ENCODE data around the gene SIN3A.
A peak's percentile ranks its signal among the peaks of the same experiment; 100 is the strongest.
"Not testable (repeated sequence)": the region's sequence is repeated elsewhere in the genome, so short reads cannot be mapped to it uniquely, and the experiment has no call there.

Gene SIN3A

DNA sequence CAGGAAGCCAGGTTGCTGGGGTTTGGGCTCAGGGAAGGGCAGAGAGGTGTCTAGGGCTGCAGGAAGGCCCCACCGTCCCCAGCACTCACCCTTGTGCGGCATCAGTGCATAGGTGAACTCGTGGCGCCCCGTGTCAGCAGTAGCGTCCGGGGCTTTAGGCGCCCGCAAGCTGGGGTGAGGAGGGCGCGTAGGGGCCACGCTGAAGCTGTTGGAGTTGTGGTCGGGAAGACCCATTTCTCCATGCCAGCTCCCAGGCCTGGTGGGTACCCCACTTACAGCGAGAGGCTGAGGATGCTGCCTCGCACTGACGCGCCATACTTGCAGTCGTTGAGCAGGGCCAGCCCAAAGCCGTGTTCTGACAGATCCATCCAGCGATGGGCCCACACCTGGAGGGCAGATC, 95.0 kb downstream of the SIN3A start:
- DNase-seq (ENCODE audit: low read depth in 2 of 2), result no peak

DNA sequence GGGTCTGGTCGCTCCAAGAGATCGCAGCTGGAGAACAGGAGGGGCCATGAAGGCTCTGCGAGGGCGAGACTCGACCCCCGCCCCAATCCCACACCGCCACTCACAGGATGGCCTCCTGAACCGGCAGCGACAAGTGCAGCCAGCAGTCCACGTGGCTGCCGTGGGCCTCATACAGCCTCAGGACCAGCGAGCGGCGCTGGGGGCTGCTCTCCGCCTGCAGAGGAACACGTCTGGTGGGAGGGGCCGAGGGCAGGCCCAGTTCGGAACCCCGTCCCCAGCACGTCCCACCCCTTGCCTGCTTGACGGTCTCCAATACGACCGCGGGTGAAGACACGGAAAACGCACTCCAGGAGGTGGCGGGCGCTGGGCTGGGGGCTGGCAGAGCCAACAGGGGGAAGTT, 95.5 kb downstream of the SIN3A start:
- DNase-seq (ENCODE audit: low read depth in 2 of 2), result no peak

DNA sequence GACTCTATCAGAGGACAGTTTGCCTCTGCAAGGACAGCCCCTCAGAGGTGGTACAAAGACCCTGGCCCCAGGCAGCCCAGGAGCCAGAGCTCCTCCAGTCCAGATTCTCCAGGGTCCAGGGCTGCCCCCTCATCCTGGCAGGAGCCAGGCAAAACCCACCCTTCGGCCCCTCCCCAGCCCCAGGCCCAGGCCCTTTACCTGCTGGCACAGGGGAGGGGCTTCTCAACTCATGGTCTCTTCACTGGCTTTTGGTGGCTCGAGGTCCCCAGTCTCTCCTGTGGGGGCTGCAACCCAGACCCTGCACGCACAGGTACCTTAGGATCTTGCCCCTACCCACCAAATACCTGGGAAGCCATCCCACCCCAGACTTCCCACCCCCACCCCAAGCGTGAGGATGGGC, 96.1 kb downstream of the SIN3A start:
- DNase-seq (ENCODE audit: low read depth in 2 of 2), result no peak

DNA sequence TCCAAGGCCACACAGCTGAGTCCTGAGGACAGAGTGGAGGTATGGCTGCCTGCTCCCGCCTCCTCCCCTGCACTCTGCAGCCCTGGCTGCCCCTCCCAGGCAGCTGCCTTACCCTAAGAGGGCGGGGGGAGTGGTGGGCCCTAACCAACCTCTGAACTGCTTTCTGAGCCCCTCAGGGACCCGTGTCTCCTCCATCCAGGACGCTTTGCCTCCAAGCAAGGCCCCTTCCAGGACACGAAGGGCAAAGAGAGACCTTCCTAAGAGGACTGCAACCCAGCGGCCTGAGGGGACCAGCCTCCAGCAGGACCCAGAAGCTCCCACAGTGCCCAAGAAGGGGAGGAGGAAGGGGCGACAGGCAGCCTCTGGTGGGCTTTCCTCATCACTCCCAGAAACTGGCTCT, 97.0 kb downstream of the SIN3A start:
- no peak for DNase-seq (ENCODE audit: low read depth in 2 of 2)

DNA sequence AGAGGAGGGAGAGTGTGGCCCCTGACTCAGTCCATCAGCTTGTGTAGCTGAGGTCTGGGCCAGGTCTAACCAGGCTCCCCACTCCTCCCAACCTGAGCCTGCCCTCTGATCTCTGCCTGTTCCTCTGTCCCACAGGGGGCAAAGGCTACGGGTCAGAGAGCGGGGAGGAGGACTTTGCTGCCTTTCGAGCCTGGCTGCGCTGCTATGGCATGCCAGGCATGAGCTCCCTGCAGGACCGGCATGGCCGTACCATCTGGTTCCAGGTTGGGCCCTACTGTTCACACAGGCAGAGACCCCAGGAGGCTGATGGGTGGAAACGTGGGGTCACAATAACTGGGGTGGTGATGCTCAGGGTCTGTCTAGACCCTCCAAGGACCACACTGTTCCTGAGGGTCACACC, 97.9 kb downstream of the SIN3A start:
- no peak for DNase-seq (ENCODE audit: low read depth in 2 of 2)

DNA sequence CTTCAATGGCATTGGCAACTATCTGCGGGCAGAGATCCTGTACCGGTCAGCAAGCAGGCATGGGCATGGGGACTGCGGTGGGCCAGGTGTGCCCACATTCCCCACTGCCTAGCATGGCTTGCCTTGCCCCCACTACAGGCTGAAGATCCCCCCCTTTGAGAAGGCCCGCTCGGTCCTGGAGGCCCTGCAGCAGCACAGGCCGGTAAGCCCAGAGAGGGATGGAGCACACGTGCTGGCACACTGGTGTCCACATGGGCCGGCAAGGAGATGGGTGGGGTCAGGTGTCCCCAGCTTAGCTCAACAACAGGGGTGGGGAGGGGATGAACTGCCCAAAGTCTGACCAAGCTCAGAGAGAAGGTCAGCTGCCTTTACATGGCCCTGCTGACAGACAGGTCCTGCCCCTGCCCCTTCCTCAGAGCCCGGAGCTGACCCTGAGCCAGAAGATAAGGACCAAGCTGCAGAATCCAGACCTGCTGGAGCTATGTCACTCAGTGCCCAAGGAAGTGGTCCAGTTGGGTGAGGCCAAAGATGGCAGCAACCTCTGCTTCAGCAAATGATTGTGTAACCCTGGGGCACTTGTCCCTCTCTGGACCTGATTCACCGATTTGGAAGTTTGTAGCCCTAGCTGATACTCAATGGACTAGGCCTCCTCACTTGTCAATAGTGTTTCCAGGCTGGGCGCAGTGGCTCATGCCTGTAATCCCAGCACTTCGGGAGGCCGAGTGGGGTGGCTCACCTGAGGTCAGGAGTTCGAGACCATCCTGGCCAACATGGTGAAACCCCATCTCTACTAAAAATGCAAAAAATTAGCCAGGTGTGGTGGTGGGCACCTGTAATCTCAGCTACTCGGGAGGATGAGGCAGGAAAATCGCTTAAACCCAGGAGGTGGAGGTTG, 99.1 kb downstream of the SIN3A start:
- DNase-seq (ENCODE audit: low read depth in 2 of 2), result no peak

DNA sequence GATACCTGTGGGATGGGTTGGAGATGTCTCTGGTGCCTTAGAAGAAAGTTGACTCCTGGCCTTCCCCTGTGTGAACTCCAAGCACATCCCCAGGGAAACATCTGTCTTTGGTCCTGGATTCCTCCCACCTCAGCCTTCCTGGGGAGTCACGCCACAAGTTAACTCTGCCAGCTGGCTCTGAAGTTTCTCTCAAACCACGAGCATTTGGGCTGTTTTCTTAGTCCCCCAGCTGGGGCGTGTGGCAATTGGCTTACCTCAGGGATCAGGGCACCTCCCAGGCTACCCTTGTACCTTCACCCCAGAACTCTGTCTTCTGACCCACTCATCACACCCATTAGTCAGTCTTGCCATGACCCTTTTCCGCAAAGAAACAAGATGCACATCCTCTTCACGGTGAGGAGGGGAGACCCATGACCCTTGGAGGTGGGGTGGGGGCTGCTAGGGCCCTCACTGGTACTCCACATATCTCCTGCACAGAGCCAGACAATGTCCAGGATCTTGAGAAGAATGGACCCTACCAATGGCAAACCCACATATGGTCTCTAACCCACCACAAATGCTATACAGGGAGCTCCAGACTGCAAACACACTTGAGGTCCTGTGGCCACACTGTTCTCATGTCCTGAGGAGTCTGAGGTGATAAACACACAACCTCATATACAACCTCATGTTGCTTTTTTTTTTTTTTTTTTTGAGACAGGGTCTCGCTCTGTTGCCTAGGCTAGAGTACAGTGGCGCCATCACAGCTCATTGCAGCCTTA, 100.7 kb downstream of the SIN3A start:
- DNase-seq (ENCODE audit: low read depth in 2 of 2), result no peak

DNA sequence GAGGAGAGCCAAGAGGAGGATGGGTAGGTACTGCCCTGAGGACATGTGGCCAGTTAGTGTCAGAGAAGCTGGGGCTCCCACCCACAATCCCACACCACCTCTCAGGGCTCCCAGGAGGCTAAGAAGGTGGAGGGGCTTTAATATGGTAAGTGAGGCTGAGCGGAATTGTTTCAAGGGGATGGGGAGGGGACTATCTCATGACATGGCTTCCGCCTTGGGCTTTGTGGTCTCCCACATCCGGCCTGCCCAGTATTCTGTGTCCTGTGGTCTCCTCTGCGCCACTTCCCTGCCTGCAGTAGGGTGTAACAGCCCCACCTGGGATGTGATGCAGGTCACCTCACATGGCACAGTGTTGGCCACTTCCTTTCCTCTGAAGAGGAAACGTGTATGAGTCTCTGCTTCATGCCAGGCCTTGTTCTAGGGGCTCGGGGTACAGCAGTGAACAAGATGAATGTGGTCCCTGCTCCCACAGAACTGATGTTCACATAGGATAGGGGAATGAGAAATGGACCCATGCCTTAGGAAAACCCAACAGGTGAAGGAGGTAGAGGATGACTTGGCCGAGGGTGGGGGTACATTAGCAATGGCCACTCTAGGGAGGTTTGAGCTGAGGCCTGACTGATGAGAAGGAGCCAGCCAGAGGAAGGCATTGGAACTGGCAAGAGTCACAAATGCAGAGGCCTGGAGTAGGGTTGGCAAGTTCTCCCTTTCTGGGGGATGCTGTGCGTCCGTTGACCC, 101.5 kb downstream of the SIN3A start:
- peak; percentile 21 to 27 for DNase-seq (ENCODE audit: low read depth in 2 of 2)

DNA sequence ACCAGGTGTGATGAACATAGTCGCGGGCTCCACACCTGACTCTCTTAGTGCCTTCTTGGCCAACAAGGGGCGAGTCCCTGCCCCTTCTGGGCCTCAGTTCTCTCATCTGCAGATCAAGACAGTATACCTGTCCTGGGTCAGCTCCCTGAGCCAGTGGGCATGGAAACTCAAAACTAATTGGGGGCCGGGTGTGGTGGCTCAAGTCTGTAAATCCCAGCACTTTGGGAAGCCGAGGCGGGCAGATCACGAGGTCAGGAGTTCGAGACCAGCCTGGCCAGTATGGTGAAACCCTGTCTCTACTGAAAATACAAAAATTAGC, 102.2 kb downstream of the SIN3A start:
- DNase-seq (ENCODE audit: low read depth in 2 of 2), result not testable (repeated sequence)

DNA sequence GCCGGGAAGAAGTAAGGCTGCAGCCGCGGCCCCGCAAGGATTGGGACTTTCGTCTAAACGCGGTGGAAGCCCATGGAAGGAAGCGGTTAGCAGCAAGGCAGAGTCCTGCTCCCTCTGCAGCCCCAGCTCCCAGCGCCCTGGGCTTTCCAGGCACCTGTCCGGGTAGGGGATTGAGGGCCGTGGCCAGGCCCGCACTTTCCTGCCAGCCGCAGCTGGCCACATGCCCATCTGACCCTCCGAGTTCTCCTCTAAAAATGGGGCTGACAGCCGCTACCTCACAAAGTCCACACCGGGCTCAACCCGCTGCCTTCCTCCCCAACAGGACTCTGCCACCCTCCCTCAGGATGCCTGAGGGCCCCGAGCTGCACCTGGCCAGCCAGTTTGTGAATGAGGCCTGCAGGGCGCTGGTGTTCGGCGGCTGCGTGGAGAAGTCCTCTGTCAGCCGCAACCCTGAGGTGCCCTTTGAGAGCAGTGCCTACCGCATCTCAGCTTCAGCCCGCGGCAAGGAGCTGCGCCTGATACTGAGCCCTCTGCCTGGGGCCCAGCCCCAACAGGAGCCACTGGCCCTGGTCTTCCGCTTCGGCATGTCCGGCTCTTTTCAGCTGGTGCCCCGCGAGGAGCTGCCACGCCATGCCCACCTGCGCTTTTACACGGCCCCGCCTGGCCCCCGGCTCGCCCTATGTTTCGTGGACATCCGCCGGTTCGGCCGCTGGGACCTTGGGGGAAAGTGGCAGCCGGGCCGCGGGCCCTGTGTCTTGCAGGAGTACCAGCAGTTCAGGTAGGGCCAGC, 102.7 kb downstream of the SIN3A start:
- DNase-seq (ENCODE audit: low read depth in 2 of 2), result no peak

DNA sequence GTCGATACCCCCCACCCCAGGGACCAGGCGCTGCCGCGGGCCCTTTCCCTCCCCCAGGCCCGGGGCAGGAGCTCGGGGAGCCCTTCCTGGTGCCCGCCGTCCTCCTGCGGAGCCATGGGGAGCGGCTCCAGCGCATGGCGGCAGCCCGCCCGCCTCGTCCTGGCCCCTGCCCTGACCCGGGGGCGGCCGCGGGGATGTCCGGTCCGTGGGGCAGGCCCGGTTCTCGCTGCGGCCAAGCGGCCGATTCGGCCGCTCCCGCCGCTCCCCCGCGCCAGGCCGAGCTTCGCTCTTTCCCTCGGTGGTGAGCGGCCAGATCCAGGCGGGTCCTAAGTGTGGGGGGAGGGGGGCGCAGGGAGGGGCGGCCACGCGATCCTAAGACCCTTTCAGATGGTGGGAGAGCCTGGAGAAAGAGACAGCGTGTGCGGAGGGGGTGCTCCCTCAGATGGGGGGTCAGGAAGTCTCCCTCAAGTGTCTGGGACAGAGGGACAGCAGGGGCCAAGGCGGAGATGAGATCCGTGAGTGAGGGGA, 103.4 kb downstream of the SIN3A start:
- DNase-seq (ENCODE audit: low read depth in 2 of 2), result no peak

DNA sequence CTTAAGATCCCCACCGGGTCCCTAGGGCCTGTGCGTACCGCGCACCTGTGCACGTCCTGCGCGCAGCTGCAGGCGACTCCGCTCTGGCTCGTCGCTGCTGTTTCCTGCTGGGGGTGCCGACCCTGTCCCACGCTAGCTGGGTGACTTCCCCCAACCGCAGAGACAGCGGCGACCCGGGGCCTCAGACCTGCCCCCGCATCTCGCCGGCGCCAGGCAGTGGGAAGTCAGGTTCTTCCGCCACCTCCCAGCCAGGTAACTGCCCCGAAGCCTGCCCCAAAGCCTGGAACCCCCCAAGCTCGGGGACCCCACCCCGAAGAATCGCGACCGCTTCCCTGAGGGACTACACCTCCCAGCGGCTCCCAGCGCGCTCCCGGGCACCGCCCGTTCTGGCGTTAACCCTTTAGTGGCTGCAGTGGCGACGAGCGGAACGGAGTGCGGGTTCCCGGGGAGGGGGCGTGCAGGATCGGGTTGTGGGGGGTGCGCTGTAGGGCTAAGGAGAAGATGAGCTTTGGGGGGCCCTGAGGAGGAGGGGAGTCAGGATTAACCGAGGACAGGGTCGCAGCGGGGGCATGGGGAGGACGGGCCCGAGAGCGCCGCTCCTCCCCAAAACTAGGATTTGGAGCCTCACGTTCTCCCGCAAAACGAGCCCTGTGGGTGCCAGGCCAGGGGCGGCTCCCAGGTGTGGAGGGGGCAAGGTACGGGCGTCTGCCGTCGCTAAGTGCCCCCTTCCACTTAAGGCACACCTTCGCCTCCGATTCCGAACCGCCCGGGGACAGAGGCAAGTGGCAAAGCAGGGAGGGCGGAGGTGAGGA, 104.1 kb downstream of the SIN3A start:
- peak; percentile 27 to 42 for DNase-seq (ENCODE audit: low read depth in 2 of 2)

DNA sequence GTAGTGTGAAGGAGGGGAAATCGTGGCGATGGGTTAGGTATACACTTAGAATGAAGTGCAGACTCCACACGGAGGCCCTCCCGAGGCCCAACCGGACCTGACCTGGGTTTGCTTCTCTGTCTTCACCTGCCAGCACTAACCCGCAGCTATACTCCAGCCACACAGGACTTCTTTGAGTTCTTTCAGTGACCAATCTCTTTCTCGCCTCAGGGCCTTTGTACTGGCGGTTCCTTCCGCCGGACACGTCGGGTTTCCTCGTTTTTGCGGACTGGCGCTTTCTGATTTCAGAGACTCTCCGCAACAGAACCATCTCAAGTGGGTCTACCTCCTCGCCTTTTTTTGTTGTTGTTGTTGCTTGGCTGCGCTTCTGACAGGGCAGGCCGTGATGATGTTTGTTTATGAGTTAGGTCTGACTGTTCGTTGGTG, 104.7 kb downstream of the SIN3A start, which contains the start of gene NEIL1:
TSS of gene NEIL1 (plus strand) at position 244 of the 426 bp plus-strand sequence. CDS start 1,867 bp downstream, outside the sequence.
- no peak for DNase-seq (ENCODE audit: low read depth in 2 of 2)

DNA sequence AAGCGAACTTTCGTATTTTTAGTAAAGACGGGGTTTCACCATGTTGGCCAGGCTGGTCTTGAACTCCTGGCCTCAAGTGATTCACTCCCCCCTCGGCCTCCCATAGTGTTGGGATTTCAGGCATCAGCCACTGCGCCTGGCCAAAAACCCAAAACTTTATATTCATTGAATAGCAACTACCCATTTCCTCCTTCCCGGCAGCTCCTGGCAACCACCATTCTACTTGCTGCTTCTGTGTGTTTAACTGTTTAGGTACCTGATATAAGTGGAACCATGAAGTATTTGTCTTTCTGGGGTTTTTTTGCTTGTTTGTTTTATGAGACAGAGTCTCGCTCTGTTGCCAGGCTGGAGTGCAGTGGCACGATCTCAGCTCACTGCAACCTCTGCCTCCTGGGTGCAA, 107.5 kb downstream of the SIN3A start:
- DNase-seq (ENCODE audit: low read depth in 2 of 2), result not testable (repeated sequence)

DNA sequence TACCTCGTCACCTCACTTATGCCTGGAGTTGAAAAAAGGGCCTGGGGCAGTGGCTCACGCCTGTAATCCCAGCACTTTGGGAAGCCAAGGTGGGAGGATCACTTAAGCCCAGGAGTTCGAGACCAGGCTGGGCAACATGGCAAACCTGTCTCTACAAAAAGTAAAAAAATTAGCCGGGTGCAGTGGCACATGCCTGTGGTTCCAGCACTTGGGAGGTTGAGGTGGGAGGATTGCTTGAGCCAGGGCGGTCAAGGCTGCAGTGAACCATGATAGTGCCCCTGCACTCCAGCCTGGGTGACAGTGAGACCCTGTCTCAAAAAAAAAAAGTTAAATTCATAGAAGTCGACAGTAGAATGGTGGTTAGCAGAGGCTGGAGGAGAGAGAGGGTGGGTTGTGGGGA, 109.3 kb downstream of the SIN3A start:
- no peak for DNase-seq (ENCODE audit: low read depth in 2 of 2)

DNA sequence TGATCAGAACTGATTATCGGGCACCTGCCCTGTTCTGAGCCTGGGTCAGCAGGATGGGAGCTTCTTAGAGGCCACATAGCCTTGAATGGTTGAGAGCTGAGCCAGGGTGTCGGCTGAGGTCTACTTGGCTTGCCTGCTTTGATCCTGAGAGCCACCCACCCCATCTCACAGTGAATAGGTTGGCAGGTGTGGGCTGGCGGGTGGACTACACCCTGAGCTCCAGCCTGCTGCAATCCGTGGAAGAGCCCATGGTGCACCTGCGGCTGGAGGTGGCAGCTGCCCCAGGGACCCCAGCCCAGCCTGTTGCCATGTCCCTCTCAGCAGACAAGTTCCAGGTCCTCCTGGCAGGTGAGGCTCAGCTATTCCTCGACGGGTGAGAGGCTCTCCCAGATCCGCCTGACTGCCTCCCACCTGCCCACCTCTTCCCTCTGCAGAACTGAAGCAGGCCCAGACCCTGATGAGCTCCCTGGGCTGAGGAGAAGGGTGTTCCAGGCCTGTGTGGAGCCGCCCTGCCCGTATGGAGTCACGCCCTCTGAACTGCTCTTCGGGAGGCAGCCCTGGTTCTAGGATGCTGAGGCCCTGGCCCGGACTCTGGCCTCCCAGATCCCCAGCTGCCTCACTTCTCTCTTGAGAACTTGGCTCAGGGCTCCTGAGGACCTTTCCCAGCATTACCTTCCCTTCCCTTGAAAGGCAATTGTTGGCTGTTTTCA, 111.8 kb downstream of the SIN3A start:
- DNase-seq (ENCODE audit: low read depth in 2 of 2), result no peak

DNA sequence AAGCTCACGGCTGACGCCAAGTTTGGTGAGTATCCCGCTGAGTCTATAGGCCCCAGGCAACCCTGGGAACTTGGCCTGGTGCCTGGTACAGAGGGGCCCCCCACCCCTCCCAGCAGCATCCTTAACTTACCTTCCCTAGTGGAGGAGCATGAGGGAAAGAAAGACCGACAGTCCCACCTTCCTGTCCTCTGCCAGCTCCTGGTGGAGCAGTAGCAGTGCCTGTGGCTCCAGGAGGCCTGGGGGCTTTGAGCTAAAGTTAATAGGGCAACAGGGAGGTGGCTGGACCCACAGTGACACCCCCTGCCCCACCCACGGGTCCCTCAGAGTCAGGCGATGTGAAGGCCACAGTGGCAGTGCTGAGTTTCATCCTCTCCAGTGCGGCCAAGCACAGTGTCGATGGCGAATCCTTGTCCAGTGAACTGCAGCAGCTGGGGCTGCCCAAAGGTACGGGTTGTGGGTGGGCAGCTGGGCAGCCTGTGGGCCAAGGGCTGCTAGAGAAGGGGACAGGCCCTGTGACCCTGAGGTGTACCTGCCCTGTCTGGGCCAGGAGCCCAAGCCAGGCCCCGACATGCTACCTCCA, 112.7 kb downstream of the SIN3A start:
- DNase-seq (ENCODE audit: low read depth in 2 of 2), result no peak

DNA sequence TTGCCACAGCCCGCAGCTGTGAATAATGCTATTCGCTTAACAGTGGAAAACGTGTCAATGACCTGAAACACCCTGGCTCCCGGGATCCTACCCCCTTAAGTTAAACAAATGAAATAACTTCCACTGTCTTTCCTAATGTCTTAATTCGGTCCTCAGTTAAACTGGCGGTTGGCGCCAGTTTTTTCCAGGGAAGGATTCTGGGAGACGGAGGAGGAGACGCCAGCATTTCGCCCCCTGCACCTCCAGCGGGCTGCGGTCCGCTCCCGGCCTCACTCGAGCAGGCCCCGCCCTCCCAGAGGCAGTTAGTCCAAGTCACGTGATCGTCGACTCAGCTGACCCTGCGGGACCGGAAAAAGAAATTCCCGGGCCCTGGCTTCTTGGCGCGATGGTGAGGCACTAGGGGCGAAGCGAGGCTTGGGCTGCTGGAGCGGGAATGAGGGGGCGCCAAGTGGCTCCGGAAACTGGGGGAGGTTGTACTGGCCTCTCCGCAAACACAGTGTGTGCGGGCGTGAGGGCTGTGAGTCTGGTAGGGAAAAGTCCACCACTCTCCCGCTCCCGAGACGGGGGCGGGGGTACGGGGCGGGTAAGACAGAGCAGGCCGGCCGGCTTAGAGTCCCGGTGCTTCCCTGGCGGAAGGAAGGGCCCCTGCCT, 115.7 kb downstream of the SIN3A start, which contains the start of gene COMMD4:
TSS of gene COMMD4 (plus strand) at position 359 of the 651 bp plus-strand sequence. CDS start at position 386, 27 bp downstream.
- peak; percentile 48 to 79 for DNase-seq (ENCODE audit: low read depth in 2 of 2)

DNA sequence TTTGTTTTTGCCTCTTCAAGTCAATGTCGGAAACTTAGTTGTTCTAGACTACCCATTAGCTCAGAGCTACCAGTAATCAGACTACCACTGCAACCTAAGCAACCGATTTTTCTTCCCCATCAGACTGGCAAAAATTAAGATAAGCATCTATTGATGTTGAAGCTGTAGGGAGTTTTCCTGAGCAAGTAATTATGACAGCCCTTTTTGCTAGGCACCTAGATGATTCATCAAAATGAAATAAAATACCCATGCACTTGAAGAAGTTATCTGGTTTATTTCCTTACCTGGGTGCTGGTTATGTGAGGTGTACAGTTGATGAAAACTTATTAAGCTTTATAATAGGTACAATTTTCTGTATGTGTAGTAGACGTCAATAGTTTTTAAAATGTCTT, 116.2 kb downstream of the SIN3A start:
- DNase-seq (ENCODE audit: low read depth in 2 of 2), result no peak
